Keratinocyte (primary cell): ENCODE measurements around the gene ATF7IP. TPM values are rescaled to one million over a fixed set of nuclear protein-coding genes. Genes with fewer than 3 reads are reported as not detected.

ENCODE experiments used
- DNase-seq: peaks from one replicate; pipeline ENCODE4 v3.0.0-alpha.2; 2011; ENCODE audit warnings: low read depth, missing footprints, low spot score
- FAIRE-seq: peaks from 2 replicates; lab custom pipeline; 2011; peaks lifted over from hg19 to GRCh38; lab: Jason Lieb, UNC
- H2AFZ ChIP-seq: 2 replicates; pipeline ENCODE4 v1.6.0; 2012; ENCODE audit warnings: low read length, control low read depth, inconsistent platforms; ENCODE audit not compliant: control insufficient read depth
- H3K27ac ChIP-seq: 2 replicates; pipeline ENCODE4 v1.5.1; 2011; ENCODE audit warnings: low read length; ENCODE audit not compliant: control insufficient read depth, insufficient read depth
- H3K27me3 ChIP-seq: 3 replicates; pipeline ENCODE4 v1.6.0; 2011; ENCODE audit warnings: low read length; ENCODE audit not compliant: control insufficient read depth, insufficient read depth; ENCODE audit errors: extremely low read depth
- H3K36me3 ChIP-seq, 2 experiments: 2 replicates in 1 of 2; 3 replicates in 1 of 2; pipeline ENCODE4 v1.5.1; 2011; ENCODE audit warnings: low read length in 2 of 2, mild to moderate bottlenecking in 1 of 2; ENCODE audit not compliant: control insufficient read depth in 2 of 2, insufficient read depth in 2 of 2; ENCODE audit errors: extremely low read depth in 1 of 2
- H3K4me1 ChIP-seq: 3 replicates; pipeline ENCODE4 v1.5.1; 2011; ENCODE audit warnings: low read length; ENCODE audit not compliant: control insufficient read depth, insufficient read depth; ENCODE audit errors: extremely low read depth
- H3K4me2 ChIP-seq: 3 replicates; pipeline ENCODE4 v1.6.0; 2011; ENCODE audit warnings: low read depth, low read length; ENCODE audit not compliant: control insufficient read depth, insufficient read depth; ENCODE audit errors: extremely low read depth
- H3K4me3 ChIP-seq, 3 experiments: fragments of 200-600 bp in 1 of 3; sonication (generic) in 1 of 3; 2 replicates in 2 of 3; 3 replicates in 1 of 3; pipeline ENCODE4 v1.5.1; 2011 to 2016; ENCODE audit warnings: low read length in 3 of 3, mild to moderate bottlenecking in 3 of 3, control low read depth in 2 of 3, inconsistent platforms in 1 of 3, low read depth in 1 of 3, mixed read lengths in 1 of 3, mixed run types in 1 of 3, moderate library complexity in 1 of 3; ENCODE audit not compliant: control insufficient read depth in 2 of 3, insufficient read depth in 2 of 3; ENCODE audit errors: extremely low read depth in 1 of 3
- H3K79me2 ChIP-seq: 2 replicates; pipeline ENCODE4 v1.6.0; 2012; ENCODE audit warnings: low read length; ENCODE audit not compliant: control insufficient read depth, insufficient read depth
- H3K9ac ChIP-seq: 3 replicates; pipeline ENCODE4 v1.6.0; 2011; ENCODE audit warnings: low read length; ENCODE audit not compliant: control insufficient read depth, insufficient read depth; ENCODE audit errors: extremely low read depth
- H3K9me1 ChIP-seq: 3 replicates; pipeline ENCODE4 v1.6.0; 2011; ENCODE audit warnings: low read length; ENCODE audit not compliant: control insufficient read depth, insufficient read depth; ENCODE audit errors: extremely low read depth
- H3K9me3 ChIP-seq: 2 replicates; pipeline ENCODE4 v1.5.1; 2012; ENCODE audit warnings: low read depth, low read length; ENCODE audit not compliant: control insufficient read depth
- H4K20me1 ChIP-seq: 3 replicates; pipeline ENCODE4 v1.6.0; 2011; ENCODE audit warnings: low read length; ENCODE audit not compliant: control insufficient read depth, insufficient read depth; ENCODE audit errors: extremely low read depth
- CTCF ChIP-seq, 3 experiments: IDR thresholded peaks in 1 of 3; conservative IDR thresholded peaks in 1 of 3; optimal IDR thresholded peaks in 1 of 3; 2 replicates in 2 of 3; 3 replicates in 1 of 3; pipeline versions ENCODE3 to v1.5.1; 2011; ENCODE audit warnings: low read length in 3 of 3, mild to moderate bottlenecking in 3 of 3, moderate library complexity in 2 of 3, control low read depth in 1 of 3, inconsistent platforms in 1 of 3; ENCODE audit not compliant: insufficient read depth in 2 of 3; ENCODE audit errors: extremely low read depth in 1 of 3
- EZH2 ChIP-seq: IDR thresholded peaks from one replicate; pipeline ENCODE4 v1.6.1; 2012; ENCODE audit warnings: inconsistent platforms, mild to moderate bottlenecking, low read length, moderate library complexity
- dilution Hi-C: fragments of 300-500 bp; cut with MboI; formaldehyde crosslinking; loops from one replicate; pipeline ENCODE4 v1.7.0; 2020; ENCODE audit warnings: low sequenced_read_pairs; ENCODE audit not compliant: extremely low pct_ligation_motif_present
- polyA plus RNA-seq, 5 experiments: library from polyadenylated mRNA; depleted of rRNA in 3 of 5; stranded (reverse) in 3 of 5; stranded (forward) in 1 of 5; unstranded in 1 of 5; fragments of >200 nt; gene quantifications; 1 replicate in 1 of 5; 2 replicates in 3 of 5; 3 replicates in 1 of 5; pipeline versions ENCODE4 v1.2.1 to v1.2.3, GENCODE V29; 2011 to 2012; ENCODE audit warnings: missing spikeins in 2 of 5, low read depth in 1 of 5, low replicate concordance in 1 of 5

The ATF7IP gene
- polyA plus RNA-seq, 1 donor (not counting 4 experiments of a cell fraction or from before 2014, with no cell fraction given), result 16.3 TPM

- H3K9me3 ChIP-seq, result no peaks in the 10 kb centered on the region
- no peaks in the 10 kb centered on the region for H3K36me3 ChIP-seq
- peak overlapping the region; percentile 71 to 91 (median 73) for H3K4me3 ChIP-seq
- no peaks in the 10 kb centered on the region for H3K9me1 ChIP-seq
- no peak for TF ChIP-seq EZH2
- peak in 1 of 3 experiments; percentile 21 for TF ChIP-seq CTCF (optimal IDR thresholded peaks at IDR 0.05 in 1 of 3, IDR thresholded peaks at IDR 0.05 in 1 of 3, conservative IDR thresholded peaks at IDR 0.05 in 1 of 3; ENCODE audit: extremely low read depth in 1 of 3, insufficient read depth in 2 of 3, low read length in 3 of 3)
- H2AFZ ChIP-seq, result no peak overlapping the region
- peak overlapping the region; percentile 94 for H3K4me2 ChIP-seq
- H3K4me1 ChIP-seq, result peaks cover 5% of the 10 kb centered on the region
- DNase-seq (no peak), FAIRE-seq (no peak)
- H3K27me3 ChIP-seq, result no peaks in the 10 kb centered on the region
- H4K20me1 ChIP-seq, result no peaks in the 10 kb centered on the region
- H3K9ac ChIP-seq, result peak overlapping the region; percentile 93
- H3K79me2 ChIP-seq, result peaks cover 49% of the 10 kb centered on the region
- dilution Hi-C loops, result no loop called here
- peak overlapping the region; percentile 98 for H3K27ac ChIP-seq
Measured at GRCh38 chr12:14366209-14367039, 942 bp downstream of the ATF7IP start.

- Histone ChIP-seq H3K9me1 (no peaks in the 10 kb centered on the region), H3K9me3 (no peaks in the 10 kb centered on the region), H3K4me1 (peaks cover 10% of the 10 kb centered on the region), H3K27me3 (no peaks in the 10 kb centered on the region), H4K20me1 (no peaks in the 10 kb centered on the region), H3K36me3 (no peaks in the 10 kb centered on the region), H3K4me3 (peak overlapping the region; percentile 71 to 91 (median 73)), H3K9ac (peak overlapping the region; percentile 93), H2AFZ (peak overlapping the region; percentile 68), H3K4me2 (peak overlapping the region; percentile 94), H3K27ac (peak overlapping the region; percentile 98), H3K79me2 (peaks cover 56% of the 10 kb centered on the region)
- FAIRE-seq (peak; percentile 60), DNase-seq (no peak)
- TF ChIP-seq CTCF (optimal IDR thresholded peaks at IDR 0.05 in 1 of 3, IDR thresholded peaks at IDR 0.05 in 1 of 3, conservative IDR thresholded peaks at IDR 0.05 in 1 of 3; ENCODE audit: extremely low read depth in 1 of 3, insufficient read depth in 2 of 3, low read length in 3 of 3) (no peak), EZH2 (no peak)
- dilution Hi-C loops, result no loop called here
Measured at GRCh38 chr12:14367040-14367661, 1.7 kb downstream of the ATF7IP start.
